Upper lobe of right lung (tissue), 1 donor: ENCODE data around the gene KCNG3. TPM values are rescaled to one million over a fixed set of nuclear protein-coding genes. Genes with fewer than 3 reads are reported as not detected.

Experiments used
- ATAC-seq: fragments of 200-7000 bp; cut with Tn5 transposase; one replicate; pipeline ENCODE4 v1.9.1; 2020; ENCODE audit warnings: mild to moderate bottlenecking, moderate library complexity
- DNase-seq: peaks from one replicate; pipeline ENCODE4 v3.0.0-alpha.2; 2020
- H3K27ac ChIP-seq: fragments of 200-600 bp; one replicate; pipeline ENCODE4 v1.8.0; 2022
- H3K27me3 ChIP-seq: fragments of 200-600 bp; one replicate; pipeline ENCODE4 v1.8.0; 2022; ENCODE audit warnings: mild to moderate bottlenecking
- H3K36me3 ChIP-seq: fragments of 200-600 bp; one replicate; pipeline ENCODE4 v1.8.0; 2022
- H3K4me1 ChIP-seq: fragments of 200-600 bp; one replicate; pipeline ENCODE4 v1.8.0; 2022
- H3K4me3 ChIP-seq: fragments of 200-600 bp; one replicate; pipeline ENCODE4 v1.8.0; 2022; ENCODE audit warnings: mild to moderate bottlenecking
- H3K9me3 ChIP-seq: fragments of 200-600 bp; one replicate; pipeline ENCODE4 v1.8.0; 2022
- CTCF ChIP-seq: fragments of 200-600 bp; IDR thresholded peaks from one replicate; pipeline ENCODE4 v1.8.0; 2022; ENCODE audit warnings: antibody characterized with exemption
- intact Hi-C: fragments of 100-400 bp; cut with DNase I; formaldehyde crosslinking; loops from one replicate; pipeline ENCODE4 v1.11.0; 2022
- total RNA-seq: library from RNA; stranded (reverse); fragmentation: NEBNext Ultra II Directional; extraction: Animal tissue kit (Norgen Biotek cat#: 25700); gene quantifications from one replicate; pipeline ENCODE4 v1.2.1, GENCODE V29; 2021
- donor health status: DM: no; HTN: yes; CAD: no; lungs with severe emphysema.

KCNG3 gene
- total RNA-seq, 1 donor from 2014 or later, result 1.3 TPM

DNA sequence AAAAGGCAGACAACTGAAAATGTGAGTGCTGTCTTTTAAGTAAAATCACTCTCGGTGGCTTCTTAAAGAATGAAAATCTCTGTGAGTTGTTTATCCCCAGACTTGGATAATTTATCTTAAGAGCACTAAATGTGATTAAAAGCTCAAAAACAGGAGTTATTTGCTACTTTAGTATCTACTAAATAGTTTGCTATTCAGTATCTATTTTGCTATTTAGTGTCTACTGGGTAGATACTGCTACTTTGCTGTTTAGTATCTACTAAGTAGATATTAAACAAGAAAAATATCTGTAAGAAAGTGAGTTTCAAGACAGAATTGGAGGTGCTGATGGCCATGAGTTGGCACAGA, 1.4 kb upstream of the KCNG3 start:
- H3K36me3 ChIP-seq, result no peaks in the 10 kb centered on the region
- no peak for ATAC-seq
- no peaks in the 10 kb centered on the region for H3K9me3 ChIP-seq
- DNase-seq, result no peak
- H3K27ac ChIP-seq, result no peak overlapping the region
- H3K4me3 ChIP-seq, result peak overlapping the region; percentile 50
- peaks cover 7% of the 10 kb centered on the region for H3K4me1 ChIP-seq
- H3K27me3 ChIP-seq, result peaks cover 28% of the 10 kb centered on the region
- TF ChIP-seq CTCF, result no peak
- intact Hi-C loops, result no loop called here

DNA sequence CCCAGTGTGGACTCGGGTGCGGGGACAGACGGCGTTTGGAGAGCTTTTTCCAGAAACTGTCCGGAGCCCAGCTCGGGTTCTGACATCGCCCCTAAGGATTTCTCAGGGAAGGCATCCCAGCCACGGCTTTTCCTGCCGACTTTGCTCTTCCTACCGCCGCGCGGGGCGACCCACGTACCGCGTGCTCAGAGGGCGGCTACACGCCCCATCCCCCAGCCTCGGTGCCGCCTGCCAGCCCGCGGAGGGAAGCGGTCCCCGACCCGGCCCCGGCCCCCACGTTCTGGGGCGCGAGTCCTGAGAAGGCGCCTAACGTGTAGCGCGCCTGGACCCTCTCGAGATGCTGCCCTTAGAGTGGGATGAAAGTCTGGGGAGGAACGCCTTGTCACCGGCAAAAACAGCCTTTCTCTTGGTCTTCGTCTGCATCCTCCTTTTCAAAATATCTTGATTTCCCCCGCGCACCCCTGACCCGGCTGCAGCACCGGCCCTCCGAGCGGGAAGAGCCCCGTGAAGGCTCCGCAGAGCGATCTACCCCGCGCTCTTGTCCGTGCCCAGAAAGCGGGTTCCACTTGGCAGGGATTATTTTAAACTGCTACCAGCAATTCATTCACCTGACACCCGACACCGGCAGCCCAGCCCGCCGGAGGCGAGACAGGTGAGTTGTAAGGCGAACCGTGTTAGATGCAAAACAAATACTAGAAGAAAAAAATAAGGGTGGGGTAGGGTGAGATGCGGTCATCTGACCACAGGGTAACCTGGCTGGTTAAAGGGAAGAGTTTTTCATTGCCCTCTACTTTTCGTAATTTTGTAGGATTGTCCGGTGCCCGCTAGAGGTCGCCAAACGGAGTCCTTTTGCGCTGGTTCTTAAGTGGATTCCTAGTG, 812 bp upstream of the KCNG3 start:
- peak; percentile 75 for DNase-seq
- intact Hi-C loops, result no loop called here
- peak; percentile 83 for ATAC-seq
- TF ChIP-seq CTCF, result peak; percentile 90
- Histone ChIP-seq H3K4me3 (peak overlapping the region; percentile 50), H3K4me1 (peaks cover 7% of the 10 kb centered on the region), H3K36me3 (no peaks in the 10 kb centered on the region), H3K27ac (peak overlapping the region; percentile 47), H3K9me3 (no peaks in the 10 kb centered on the region), H3K27me3 (peaks cover 28% of the 10 kb centered on the region)

DNA sequence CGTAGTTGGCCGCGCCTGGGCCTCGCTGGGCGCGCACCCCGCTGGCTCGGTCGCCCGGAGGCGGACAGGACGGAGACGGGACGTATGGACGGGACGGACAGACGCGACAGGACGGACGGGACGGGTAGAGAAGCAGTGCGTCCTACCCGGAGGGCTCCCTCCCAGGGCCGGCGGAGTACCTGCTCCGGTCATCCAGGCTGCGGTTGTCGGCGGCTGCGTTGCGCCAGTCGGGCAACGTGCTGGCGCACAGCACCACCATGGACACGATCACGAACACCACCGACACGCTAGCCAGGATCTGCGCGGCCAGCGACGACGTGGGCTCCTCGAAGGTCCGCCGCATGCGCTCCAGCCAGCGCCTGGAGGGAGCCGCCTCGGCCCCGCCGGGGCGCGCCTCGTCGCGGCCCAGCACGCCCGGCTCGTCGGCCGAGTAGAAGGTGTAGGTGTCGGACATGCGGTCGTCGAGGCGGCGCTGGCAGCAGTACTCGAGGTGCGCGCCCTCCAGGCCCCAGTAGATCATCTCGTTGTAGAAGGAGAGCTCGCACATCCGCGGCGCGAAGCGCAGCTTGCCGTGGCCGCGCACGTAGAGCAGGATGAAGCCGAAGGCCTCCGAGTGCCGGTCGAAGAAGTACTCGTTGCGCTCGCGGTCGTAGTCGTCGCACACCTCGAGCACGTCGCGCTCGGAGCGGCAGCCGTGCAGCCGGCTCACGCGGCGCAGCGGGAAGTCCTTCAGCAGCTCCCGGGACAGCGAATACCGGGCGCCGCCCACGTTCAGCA, 903 bp downstream of the KCNG3 start:
- TF ChIP-seq CTCF, result no peak
- H3K9me3 ChIP-seq, result no peaks in the 10 kb centered on the region
- DNase-seq (peak; percentile 70), ATAC-seq (peak; percentile 23)
- H3K27ac ChIP-seq, result no peak overlapping the region
- H3K27me3 ChIP-seq, result peaks cover 28% of the 10 kb centered on the region
- no peaks in the 10 kb centered on the region for H3K36me3 ChIP-seq
- peaks cover 7% of the 10 kb centered on the region for H3K4me1 ChIP-seq
- H3K4me3 ChIP-seq, result peak overlapping the region; percentile 50
- intact Hi-C loops, result no loop called here

DNA sequence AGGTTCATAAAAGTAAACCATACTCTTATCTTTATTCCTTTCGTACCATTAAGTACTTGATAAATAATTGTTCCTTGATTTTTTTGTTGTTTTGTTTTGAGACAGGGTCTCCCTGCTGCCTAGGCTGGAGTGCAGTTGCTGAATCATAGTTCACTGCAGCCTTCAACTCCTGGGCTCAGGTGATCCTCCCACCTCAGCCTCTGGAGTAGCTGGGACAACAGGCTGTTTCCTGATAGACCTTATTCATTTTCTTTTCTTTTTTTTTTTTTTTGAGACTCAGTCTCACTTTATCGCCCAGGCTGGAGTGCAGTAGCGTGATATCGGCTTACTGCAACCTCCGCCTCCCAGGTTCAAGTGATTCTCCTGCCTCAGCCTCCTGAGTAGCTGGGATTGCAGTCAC, 5.5 kb downstream of the KCNG3 start:
- H3K9me3 ChIP-seq, result no peaks in the 10 kb centered on the region
- no peaks in the 10 kb centered on the region for H3K4me1 ChIP-seq
- no peak for ATAC-seq

More for the DNA sequence above, 5.5 kb downstream of the KCNG3 start:
- Histone ChIP-seq H3K4me3 (no peak overlapping the region), H3K36me3 (no peaks in the 10 kb centered on the region), H3K27ac (no peak overlapping the region), H3K27me3 (peaks cover 14% of the 10 kb centered on the region)
- intact Hi-C loops, result no loop called here
- DNase-seq, result no peak
- TF ChIP-seq CTCF, result no peak
